KMS-11 (cell line): Measurements from ENCODE around the gene MT1E.
"Not testable (repeated sequence)": the region's sequence is repeated elsewhere in the genome, so short reads cannot be mapped to it uniquely, and the experiment has no call there.

Experiments
- H2AFZ ChIP-seq: fragments of 200-600 bp; sonication (generic); 2 replicates; pipeline ENCODE4 v1.6.1; 2016; ENCODE audit warnings: antibody characterized with exemption, mixed run types, low read depth
- H3K27ac ChIP-seq: fragments of 200-600 bp; sonication (generic); 2 replicates; pipeline ENCODE4 v1.6.1; 2016; ENCODE audit warnings: mild to moderate bottlenecking, mixed run types
- H3K27me3 ChIP-seq: fragments of 200-600 bp; sonication (generic); 2 replicates; pipeline ENCODE4 v1.6.1; 2017; ENCODE audit warnings: mild to moderate bottlenecking, low read depth, mixed run types, moderate library complexity; ENCODE audit not compliant: insufficient read depth
- H3K36me3 ChIP-seq: fragments of 200-600 bp; sonication (generic); 2 replicates; pipeline ENCODE4 v1.6.1; 2017; ENCODE audit warnings: mild to moderate bottlenecking, mixed run types; ENCODE audit not compliant: insufficient read depth
- H3K4me1 ChIP-seq: fragments of 200-600 bp; sonication (generic); 2 replicates; pipeline ENCODE4 v1.6.1; 2016; ENCODE audit warnings: mild to moderate bottlenecking, low read depth, mixed run types; ENCODE audit not compliant: poor library complexity, severe bottlenecking
- H3K4me2 ChIP-seq: fragments of 200-600 bp; sonication (generic); 2 replicates; pipeline ENCODE4 v1.7.0; 2016; ENCODE audit warnings: mild to moderate bottlenecking, mixed run types
- H3K4me3 ChIP-seq: fragments of 200-600 bp; sonication (generic); IDR thresholded peaks from 2 replicates; pipeline ENCODE4 v1.6.1; 2017; ENCODE audit warnings: low read depth, low read length, mixed read lengths; ENCODE audit not compliant: insufficient read depth
- H3K79me2 ChIP-seq: fragments of 200-600 bp; sonication (generic); 2 replicates; pipeline ENCODE4 v1.6.1; 2016; ENCODE audit warnings: low read depth, mixed run types; ENCODE audit not compliant: insufficient read depth
- H3K9ac ChIP-seq: fragments of 200-600 bp; sonication (generic); 2 replicates; pipeline ENCODE4 v1.6.1; 2016; ENCODE audit warnings: mild to moderate bottlenecking, mixed run types
- H4K20me1 ChIP-seq: fragments of 200-600 bp; sonication (generic); 2 replicates; pipeline ENCODE4 v1.6.1; 2016; ENCODE audit warnings: mild to moderate bottlenecking, mixed run types; ENCODE audit not compliant: insufficient read depth
- TF ChIP-seq, protein P1 (sequence below): fragments of 200-600 bp; sonication (generic); conservative IDR thresholded peaks from 2 replicates; pipeline ENCODE4 v1.6.1; 2017; ENCODE audit warnings: low read depth, mild to moderate bottlenecking, antibody characterized with exemption, low read length, moderate library complexity, mixed read lengths

MT1E gene

GRCh38 chr16:56669005-56669839 lies 43.6 kb downstream of the MT1E start, which contains the start of gene MT1H:
Gene MT1H, plus strand, starts transcription at chr16:56669814. Its CDS starts 71 bp downstream, at chr16:56669885.
- TF ChIP-seq, protein P1, sequence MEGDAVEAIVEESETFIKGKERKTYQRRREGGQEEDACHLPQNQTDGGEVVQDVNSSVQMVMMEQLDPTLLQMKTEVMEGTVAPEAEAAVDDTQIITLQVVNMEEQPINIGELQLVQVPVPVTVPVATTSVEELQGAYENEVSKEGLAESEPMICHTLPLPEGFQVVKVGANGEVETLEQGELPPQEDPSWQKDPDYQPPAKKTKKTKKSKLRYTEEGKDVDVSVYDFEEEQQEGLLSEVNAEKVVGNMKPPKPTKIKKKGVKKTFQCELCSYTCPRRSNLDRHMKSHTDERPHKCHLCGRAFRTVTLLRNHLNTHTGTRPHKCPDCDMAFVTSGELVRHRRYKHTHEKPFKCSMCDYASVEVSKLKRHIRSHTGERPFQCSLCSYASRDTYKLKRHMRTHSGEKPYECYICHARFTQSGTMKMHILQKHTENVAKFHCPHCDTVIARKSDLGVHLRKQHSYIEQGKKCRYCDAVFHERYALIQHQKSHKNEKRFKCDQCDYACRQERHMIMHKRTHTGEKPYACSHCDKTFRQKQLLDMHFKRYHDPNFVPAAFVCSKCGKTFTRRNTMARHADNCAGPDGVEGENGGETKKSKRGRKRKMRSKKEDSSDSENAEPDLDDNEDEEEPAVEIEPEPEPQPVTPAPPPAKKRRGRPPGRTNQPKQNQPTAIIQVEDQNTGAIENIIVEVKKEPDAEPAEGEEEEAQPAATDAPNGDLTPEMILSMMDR = no peak
- no peak within 1 kb of the TSS for H3K9ac ChIP-seq
- no peaks in the 10 kb centered on the region for H4K20me1 ChIP-seq
- no peak within 1 kb of the TSS for H3K4me3 ChIP-seq
- no peaks in the 10 kb centered on the region for H3K36me3 ChIP-seq
- H3K4me2 ChIP-seq = no peak within 1 kb of the TSS
- peaks cover 13% of the 10 kb centered on the region; the same call in 1 of the 2 replicates for H3K27me3 ChIP-seq
- no peaks in the 10 kb centered on the region for H3K79me2 ChIP-seq
- no peak within 1 kb of the TSS for H3K27ac ChIP-seq
- H3K4me1 ChIP-seq = no peaks in the 10 kb centered on the region
- no peak within 1 kb of the TSS for H2AFZ ChIP-seq

DNA sequence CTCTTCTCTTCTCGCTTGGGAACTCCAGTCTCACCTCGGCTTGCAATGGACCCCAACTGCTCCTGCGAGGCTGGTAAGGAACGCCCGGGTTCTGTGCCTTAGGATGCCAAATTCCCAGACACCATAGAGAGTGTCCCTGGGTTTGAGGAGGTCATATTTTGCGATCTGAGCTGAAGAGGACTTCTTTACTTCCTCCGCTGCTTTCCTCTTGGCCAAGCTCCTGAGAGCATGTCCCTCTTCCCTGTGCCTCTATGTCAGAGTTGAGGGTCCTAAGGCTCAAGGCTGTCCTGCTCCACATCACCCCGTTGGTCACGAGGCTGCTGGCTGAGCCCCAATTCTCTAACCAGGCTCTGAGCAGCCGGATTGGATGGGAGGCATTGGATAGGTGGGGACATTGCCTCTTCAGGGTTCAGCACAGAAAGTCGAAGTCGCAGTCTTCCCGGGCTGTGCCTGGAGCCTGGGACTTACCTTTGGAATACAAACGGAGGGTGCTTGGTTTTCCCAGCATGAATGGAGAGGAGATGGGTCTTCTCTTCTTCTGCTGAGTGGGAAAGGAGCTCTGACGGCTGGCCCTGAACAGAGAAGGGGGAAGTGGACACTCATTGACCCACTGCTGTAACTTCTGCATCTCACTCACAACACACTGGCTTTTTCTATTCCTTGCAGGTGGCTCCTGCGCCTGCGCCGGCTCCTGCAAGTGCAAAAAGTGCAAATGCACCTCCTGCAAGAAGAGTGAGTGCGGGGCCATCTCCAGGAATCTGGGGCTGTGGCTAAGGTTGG lies 44.4 kb downstream of the MT1E start:
- H3K4me2 ChIP-seq = no peak overlapping the region
- H4K20me1 ChIP-seq = no peaks in the 10 kb centered on the region
- TF ChIP-seq, protein P1 = no peak
- no peak overlapping the region for H2AFZ ChIP-seq
- no peaks in the 10 kb centered on the region for H3K36me3 ChIP-seq
- no peaks in the 10 kb centered on the region for H3K4me1 ChIP-seq
- H3K4me3 ChIP-seq = no peak overlapping the region
- H3K27me3 ChIP-seq = peaks cover 13% of the 10 kb centered on the region; the same call in 1 of the 2 replicates
- H3K27ac ChIP-seq = no peak overlapping the region
- H3K79me2 ChIP-seq = no peaks in the 10 kb centered on the region
- no peak overlapping the region for H3K9ac ChIP-seq

DNA sequence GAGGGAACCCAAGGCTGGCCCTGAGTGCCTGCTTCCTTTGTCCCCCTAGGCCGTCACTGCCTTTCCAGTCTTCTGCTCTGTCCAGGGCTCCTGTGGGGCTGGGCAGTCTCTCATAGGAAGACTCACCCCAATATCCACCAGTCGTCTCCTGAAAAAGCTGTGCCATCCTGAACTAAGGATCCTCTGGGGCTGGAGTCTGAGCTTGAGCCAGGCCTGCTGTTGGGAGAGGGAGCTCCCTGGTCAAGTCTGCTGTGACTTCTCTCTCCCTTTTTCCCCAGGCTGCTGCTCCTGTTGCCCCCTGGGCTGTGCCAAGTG lies 45.0 kb downstream of the MT1E start:
- no peak overlapping the region for H3K4me2 ChIP-seq
- H3K4me1 ChIP-seq = no peaks in the 10 kb centered on the region
- no peak overlapping the region for H3K4me3 ChIP-seq
- H3K27ac ChIP-seq = no peak overlapping the region
- H3K36me3 ChIP-seq = no peaks in the 10 kb centered on the region
- no peaks in the 10 kb centered on the region for H4K20me1 ChIP-seq
- H3K9ac ChIP-seq = no peak overlapping the region
- TF ChIP-seq, protein P1 = no peak
- no peaks in the 10 kb centered on the region for H3K79me2 ChIP-seq
- peaks cover 13% of the 10 kb centered on the region; the same call in 1 of the 2 replicates for H3K27me3 ChIP-seq
- no peak overlapping the region for H2AFZ ChIP-seq

GRCh38 chr16:56671691-56672090 lies 46.1 kb downstream of the MT1E start:
- not testable (repeated sequence) for H2AFZ ChIP-seq, H4K20me1 ChIP-seq, H3K79me2 ChIP-seq, H3K4me2 ChIP-seq, H3K36me3 ChIP-seq, H3K9ac ChIP-seq, H3K4me3 ChIP-seq, H3K4me1 ChIP-seq, H3K27ac ChIP-seq
- peaks cover 13% of the 10 kb centered on the region; the same call in 1 of the 2 replicates for H3K27me3 ChIP-seq

DNA sequence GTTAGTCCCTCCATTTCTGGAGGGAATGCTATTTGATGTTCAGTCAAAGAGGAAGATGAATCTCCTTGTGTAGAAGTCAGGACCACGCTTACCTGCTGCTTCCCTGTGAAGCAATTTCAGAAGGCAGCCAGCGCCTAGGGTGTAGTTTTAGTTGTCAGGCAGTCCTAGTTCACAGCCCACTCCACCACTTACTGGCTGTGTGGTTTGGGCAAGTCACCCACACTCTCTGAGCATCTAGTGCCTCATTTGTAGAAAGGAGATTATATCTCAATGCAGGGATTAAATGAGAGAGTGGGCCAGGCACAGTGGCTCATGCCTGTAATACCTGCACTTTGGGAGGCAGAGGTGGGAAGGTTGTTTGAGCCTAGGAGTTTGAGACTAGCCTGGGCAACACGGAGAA lies 46.6 kb downstream of the MT1E start:
- not testable (repeated sequence) for H3K4me2 ChIP-seq, H4K20me1 ChIP-seq, H3K79me2 ChIP-seq, H3K9ac ChIP-seq, H3K4me3 ChIP-seq, H3K4me1 ChIP-seq, H2AFZ ChIP-seq, H3K27ac ChIP-seq, H3K36me3 ChIP-seq
- peaks cover 13% of the 10 kb centered on the region; the same call in 1 of the 2 replicates for H3K27me3 ChIP-seq
